H9 (cell line): ENCODE results near the gene BMP5. TPM values are rescaled to one million over a fixed set of nuclear protein-coding genes. Genes with fewer than 3 reads are reported as not detected.

Experiments used
- DNase-seq: peaks from one replicate; pipeline ENCODE4 v3.0.0-alpha.2; 2017
- H2AFZ ChIP-seq: one replicate; pipeline ENCODE4 v1.6.1; 2013; ENCODE audit warnings: mild to moderate bottlenecking, low read length, control low read depth, moderate library complexity
- H2AK5ac ChIP-seq: 2 replicates; pipeline ENCODE4 v1.6.1; 2013; ENCODE audit warnings: low read length, control low read depth, mixed read lengths; ENCODE audit not compliant: insufficient read length
- H2BK120ac ChIP-seq: one replicate; pipeline ENCODE4 v1.6.1; 2013; ENCODE audit warnings: low read depth, mild to moderate bottlenecking, low read length, control low read depth, inconsistent platforms; ENCODE audit not compliant: poor library complexity, severe bottlenecking
- H2BK12ac ChIP-seq: 2 replicates; pipeline ENCODE4 v1.6.1; 2013; ENCODE audit warnings: low read length, control low read depth, mixed read lengths, low read depth; ENCODE audit not compliant: insufficient read length
- H2BK15ac ChIP-seq: 2 replicates; pipeline ENCODE4 v1.6.1; 2013; ENCODE audit warnings: low read depth, low read length, control low read depth
- H2BK20ac ChIP-seq: one replicate; pipeline ENCODE4 v1.6.1; 2013; ENCODE audit warnings: low read depth, mild to moderate bottlenecking, low read length, control low read depth, inconsistent platforms; ENCODE audit not compliant: poor library complexity, severe bottlenecking
- H2BK5ac ChIP-seq: 2 replicates; pipeline ENCODE4 v1.6.1; 2013; ENCODE audit warnings: low read length, control low read depth, mixed read lengths; ENCODE audit not compliant: insufficient read length
- H3K14ac ChIP-seq: 2 replicates; pipeline ENCODE4 v1.6.1; 2013; ENCODE audit warnings: low read length, control low read depth; ENCODE audit not compliant: insufficient read depth
- H3K18ac ChIP-seq: 2 replicates; pipeline ENCODE4 v1.6.1; 2013; ENCODE audit warnings: low read depth, mild to moderate bottlenecking, mixed read lengths, low read length, control low read depth; ENCODE audit not compliant: insufficient read length
- H3K23ac ChIP-seq: 2 replicates; pipeline ENCODE4 v1.6.1; 2013; ENCODE audit warnings: low read length, control low read depth, mixed read lengths, low read depth; ENCODE audit not compliant: insufficient read length
- H3K23me2 ChIP-seq: 2 replicates; pipeline ENCODE4 v1.6.1; 2013; ENCODE audit warnings: low read depth, mild to moderate bottlenecking, mixed read lengths, low read length, control low read depth; ENCODE audit not compliant: insufficient read length, poor library complexity, severe bottlenecking
- H3K27ac ChIP-seq: 2 replicates; pipeline ENCODE4 v1.5.1; 2013; ENCODE audit warnings: low read length, control low read depth, mixed read lengths, low read depth; ENCODE audit not compliant: insufficient read length
- H3K27me3 ChIP-seq: 2 replicates; pipeline ENCODE4 v1.6.1; 2013; ENCODE audit warnings: low read length, control low read depth, inconsistent platforms; ENCODE audit not compliant: insufficient read depth
- H3K4ac ChIP-seq: 2 replicates; pipeline ENCODE4 v1.6.1; 2013; ENCODE audit warnings: low read depth, mild to moderate bottlenecking, control low read depth, inconsistent platforms, low read length, moderate library complexity
- H3K4me1 ChIP-seq: 2 replicates; pipeline ENCODE4 v1.6.1; 2013; ENCODE audit warnings: low read length, control low read depth, inconsistent platforms; ENCODE audit not compliant: insufficient read depth
- H3K4me2 ChIP-seq: 2 replicates; pipeline ENCODE4 v1.6.1; 2013; ENCODE audit warnings: low read length, control low read depth, mixed read lengths; ENCODE audit not compliant: insufficient read length, insufficient read depth
- H3K56ac ChIP-seq: 2 replicates; pipeline ENCODE4 v1.6.1; 2013; ENCODE audit warnings: low read depth, mild to moderate bottlenecking, mixed read lengths, low read length, control low read depth; ENCODE audit not compliant: insufficient read length
- H3K79me1 ChIP-seq: 2 replicates; pipeline ENCODE4 v1.6.1; 2013; ENCODE audit warnings: low read depth, mild to moderate bottlenecking, moderate library complexity, low read length, control low read depth, inconsistent platforms; ENCODE audit not compliant: insufficient read depth, poor library complexity, severe bottlenecking
- H3K79me2 ChIP-seq: 2 replicates; pipeline ENCODE4 v1.6.1; 2013; ENCODE audit warnings: low read length, control low read depth, inconsistent platforms; ENCODE audit not compliant: insufficient read depth
- H3K9ac ChIP-seq: 2 replicates; pipeline ENCODE4 v1.6.1; 2013; ENCODE audit warnings: low read length, control low read depth, mixed read lengths; ENCODE audit not compliant: insufficient read length; ENCODE audit errors: extremely low read depth
- H3K9me3 ChIP-seq: one replicate; pipeline ENCODE4 v1.6.1; 2013; ENCODE audit warnings: low read depth, low read length, inconsistent platforms; ENCODE audit not compliant: control insufficient read depth
- H3T11ph ChIP-seq: one replicate; pipeline ENCODE4 v1.6.1; 2013; ENCODE audit warnings: mild to moderate bottlenecking, low read length, control low read depth, inconsistent platforms
- H4K20me1 ChIP-seq: one replicate; pipeline ENCODE4 v1.6.1; 2013; ENCODE audit not compliant: control insufficient read depth, insufficient read length, insufficient read depth
- H4K5ac ChIP-seq: 2 replicates; pipeline ENCODE4 v1.6.1; 2013; ENCODE audit warnings: low read depth, mild to moderate bottlenecking, mixed read lengths, low read length, control low read depth; ENCODE audit not compliant: insufficient read length
- H4K8ac ChIP-seq: replicated peaks from 2 replicates; pipeline ENCODE4 v1.6.1; 2013; ENCODE audit warnings: low read length, control low read depth, mixed read lengths, low read depth; ENCODE audit not compliant: insufficient read length
- H4K91ac ChIP-seq: 2 replicates; pipeline ENCODE4 v1.6.1; 2013; ENCODE audit warnings: low read depth, mild to moderate bottlenecking, moderate library complexity, mixed read lengths, low read length, control low read depth; ENCODE audit not compliant: insufficient read length
- H3K27ac Mint-ChIP-seq, 3 experiments: 2 replicates in 2 of 3; 3 replicates in 1 of 3; pipeline ENCODE4 v1.8.0; 2020 to 2021; ENCODE audit warnings: mixed read lengths in 3 of 3, mild to moderate bottlenecking in 1 of 3, moderate library complexity in 1 of 3
- H3K27me3 Mint-ChIP-seq: 2 replicates; pipeline ENCODE4 v1.8.0; 2021; ENCODE audit warnings: low read depth, mild to moderate bottlenecking, moderate library complexity, mixed read lengths
- H3K36me3 Mint-ChIP-seq, 3 experiments: 2 replicates in 2 of 3; 3 replicates in 1 of 3; pipeline ENCODE4 v1.8.0; 2020 to 2021; ENCODE audit warnings: low read depth in 3 of 3, mixed read lengths in 3 of 3; ENCODE audit not compliant: insufficient read depth in 1 of 3
- H3K4me1 Mint-ChIP-seq, 2 experiments: 2 replicates each; pipeline ENCODE4 v1.8.0; 2020; ENCODE audit warnings: mixed read lengths in 2 of 2
- H3K4me3 Mint-ChIP-seq, 2 experiments: 2 replicates in 1 of 2; 3 replicates in 1 of 2; pipeline ENCODE4 v1.8.0; 2020 to 2021; ENCODE audit warnings: mild to moderate bottlenecking in 2 of 2, mixed read lengths in 2 of 2, moderate library complexity in 1 of 2
- H3K9me3 Mint-ChIP-seq, 2 experiments: 2 replicates in 1 of 2; 3 replicates in 1 of 2; pipeline ENCODE4 v1.8.0; 2020; ENCODE audit warnings: mild to moderate bottlenecking in 2 of 2, mixed read lengths in 2 of 2, moderate library complexity in 1 of 2
- CTCF ChIP-seq: fragments of 200-600 bp; sonication (generic); conservative IDR thresholded peaks from 3 replicates; pipeline ENCODE4 v1.8.0; 2021; ENCODE audit warnings: antibody characterized with exemption, mild to moderate bottlenecking
- WGBS: extraction: QIAGEN DNeasy Blood & Tissue Kit; methylation state at CpG from one replicate; pipeline ENCODE4 v1.1.7; 2013; ENCODE audit warnings: missing lambda C conversion rate, low lambda C conversion rate, mixed read lengths; ENCODE audit not compliant: insufficient read length; ENCODE audit errors: extremely low coverage; 5-methylcytosine and 5-hydroxymethylcytosine counted together
- total RNA-seq: library from RNA; stranded (reverse); gene quantifications from 2 replicates; pipeline ENCODE4 v1.2.1, GENCODE V29; 2021

The BMP5 gene
- total RNA-seq, 1 experiment from 2014 or later = not detected

- Histone ChIP-seq H3K79me1 (no peaks in the 10 kb centered on the region), H3K27ac (no peak overlapping the region), H4K5ac (no peak overlapping the region), H3K4ac (no peak overlapping the region), H2BK120ac (no peak overlapping the region), H3K23me2 (no peaks in the 10 kb centered on the region), H2BK15ac (no peak overlapping the region), H3K27me3 (no peaks in the 10 kb centered on the region), H3K9me3 (no peaks in the 10 kb centered on the region), H2AFZ (no peak overlapping the region), H2BK5ac (no peak overlapping the region), H3K4me1 (no peaks in the 10 kb centered on the region), H2AK5ac (no peak overlapping the region), H3K18ac (no peak overlapping the region), H3K56ac (no peak overlapping the region), H2BK12ac (no peak overlapping the region), H3K14ac (no peak overlapping the region), H3K79me2 (no peaks in the 10 kb centered on the region), H3K9ac (no peak overlapping the region), H4K8ac (no peak overlapping the region), H4K20me1 (no peaks in the 10 kb centered on the region), H4K91ac (no peak overlapping the region), H2BK20ac (no peak overlapping the region), H3T11ph (no peak overlapping the region), H3K4me2 (no peak overlapping the region), H3K23ac (no peak overlapping the region)
- H3K36me3 Mint-ChIP-seq = no peaks in the 10 kb centered on the region
- peaks cover 2% of the 10 kb centered on the region; the same call in 1 of the 2 replicates for H3K27me3 Mint-ChIP-seq
- WGBS = no CpG with 5 or more reads among the region's 2 CpGs
- H3K9me3 Mint-ChIP-seq = no peaks in the 10 kb centered on the region
- H3K4me1 Mint-ChIP-seq = peaks cover 5 to 6% of the 10 kb centered on the region in 2 experiments
- no peak overlapping the region for H3K4me3 Mint-ChIP-seq
- DNase-seq = no peak
- TF ChIP-seq CTCF = no peak
- no peak overlapping the region for H3K27ac Mint-ChIP-seq
Observed at GRCh38 chr6:55918639-55919038, 43.2 kb upstream of the BMP5 start.
